Measurements from ENCODE around the gene LMNTD1. TPM values are rescaled to one million over a fixed set of nuclear protein-coding genes. Genes with fewer than 3 reads are reported as not detected.

The LMNTD1 gene
- polyA plus RNA-seq, 1 of the 3 experiments (the other 2 are of a cell fraction) = 0.20 TPM

DNA sequence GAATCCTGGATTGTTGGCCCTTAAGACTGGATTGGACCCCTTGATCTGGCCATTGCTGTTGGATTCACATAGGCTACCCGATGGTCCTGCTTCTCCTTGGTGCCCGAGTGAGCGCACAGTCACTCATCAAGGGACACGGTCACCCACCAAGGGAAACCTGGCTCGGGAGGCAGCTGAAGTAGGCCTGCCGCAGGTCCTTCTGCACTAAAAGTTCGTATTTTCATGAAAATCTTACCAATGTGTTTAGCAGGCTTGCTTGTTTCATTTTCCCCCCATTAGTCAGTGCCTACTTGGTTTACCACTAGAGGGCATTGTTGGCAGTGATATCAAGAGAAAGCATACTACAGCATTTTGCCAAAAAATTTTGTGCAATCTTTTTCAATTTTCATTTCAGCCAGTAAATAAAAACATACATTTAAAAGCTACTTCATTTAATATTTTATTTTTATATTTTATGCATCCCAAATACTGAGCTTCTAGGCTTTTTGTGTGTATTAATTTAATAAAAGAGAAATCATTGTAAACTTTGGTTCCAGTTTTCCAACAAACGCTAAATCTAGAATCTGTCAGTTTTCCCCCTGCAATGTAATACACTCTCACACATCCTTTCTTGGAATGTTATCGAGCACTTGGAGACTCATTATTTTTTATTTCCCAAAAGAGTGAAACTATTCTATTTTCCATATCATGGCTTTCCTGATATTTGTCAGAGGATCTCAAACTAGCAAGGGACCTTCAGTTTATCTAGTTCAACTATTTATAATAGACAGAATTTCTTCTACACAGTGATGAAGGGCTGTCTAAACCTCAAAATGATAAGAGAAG lies 116.7 kb downstream of the LMNTD1 start (continued):
- TF ChIP-seq, protein P1, sequence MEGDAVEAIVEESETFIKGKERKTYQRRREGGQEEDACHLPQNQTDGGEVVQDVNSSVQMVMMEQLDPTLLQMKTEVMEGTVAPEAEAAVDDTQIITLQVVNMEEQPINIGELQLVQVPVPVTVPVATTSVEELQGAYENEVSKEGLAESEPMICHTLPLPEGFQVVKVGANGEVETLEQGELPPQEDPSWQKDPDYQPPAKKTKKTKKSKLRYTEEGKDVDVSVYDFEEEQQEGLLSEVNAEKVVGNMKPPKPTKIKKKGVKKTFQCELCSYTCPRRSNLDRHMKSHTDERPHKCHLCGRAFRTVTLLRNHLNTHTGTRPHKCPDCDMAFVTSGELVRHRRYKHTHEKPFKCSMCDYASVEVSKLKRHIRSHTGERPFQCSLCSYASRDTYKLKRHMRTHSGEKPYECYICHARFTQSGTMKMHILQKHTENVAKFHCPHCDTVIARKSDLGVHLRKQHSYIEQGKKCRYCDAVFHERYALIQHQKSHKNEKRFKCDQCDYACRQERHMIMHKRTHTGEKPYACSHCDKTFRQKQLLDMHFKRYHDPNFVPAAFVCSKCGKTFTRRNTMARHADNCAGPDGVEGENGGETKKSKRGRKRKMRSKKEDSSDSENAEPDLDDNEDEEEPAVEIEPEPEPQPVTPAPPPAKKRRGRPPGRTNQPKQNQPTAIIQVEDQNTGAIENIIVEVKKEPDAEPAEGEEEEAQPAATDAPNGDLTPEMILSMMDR (IDR thresholded peaks at IDR 0.05) = peak; percentile 95
- TF ChIP-seq SMC3 (IDR thresholded peaks at IDR 0.05; ENCODE audit: low read depth, low read length) (peak; percentile 86), RAD21 (IDR thresholded peaks at IDR 0.05; ENCODE audit: low read length) (peak; percentile 92), SIN3A (IDR thresholded peaks at IDR 0.05; ENCODE audit: borderline replicate concordance, low read depth, low read length) (no peak), POLR2AphosphoS5 (IDR thresholded peaks at IDR 0.05; ENCODE audit: low read depth, low read length) (no peak), GABPA (IDR thresholded peaks at IDR 0.05; ENCODE audit: low read depth) (no peak), FOXM1 (IDR thresholded peaks at IDR 0.05; ENCODE audit: low read depth) (no peak), EZH2phosphoT487 (IDR thresholded peaks at IDR 0.05; ENCODE audit: borderline replicate concordance, low read depth) (no peak)
- TF ChIP-seq, protein P2, sequence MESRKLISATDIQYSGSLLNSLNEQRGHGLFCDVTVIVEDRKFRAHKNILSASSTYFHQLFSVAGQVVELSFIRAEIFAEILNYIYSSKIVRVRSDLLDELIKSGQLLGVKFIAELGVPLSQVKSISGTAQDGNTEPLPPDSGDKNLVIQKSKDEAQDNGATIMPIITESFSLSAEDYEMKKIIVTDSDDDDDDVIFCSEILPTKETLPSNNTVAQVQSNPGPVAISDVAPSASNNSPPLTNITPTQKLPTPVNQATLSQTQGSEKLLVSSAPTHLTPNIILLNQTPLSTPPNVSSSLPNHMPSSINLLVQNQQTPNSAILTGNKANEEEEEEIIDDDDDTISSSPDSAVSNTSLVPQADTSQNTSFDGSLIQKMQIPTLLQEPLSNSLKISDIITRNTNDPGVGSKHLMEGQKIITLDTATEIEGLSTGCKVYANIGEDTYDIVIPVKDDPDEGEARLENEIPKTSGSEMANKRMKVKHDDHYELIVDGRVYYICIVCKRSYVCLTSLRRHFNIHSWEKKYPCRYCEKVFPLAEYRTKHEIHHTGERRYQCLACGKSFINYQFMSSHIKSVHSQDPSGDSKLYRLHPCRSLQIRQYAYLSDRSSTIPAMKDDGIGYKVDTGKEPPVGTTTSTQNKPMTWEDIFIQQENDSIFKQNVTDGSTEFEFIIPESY (IDR thresholded peaks at IDR 0.05; ENCODE audit: borderline replicate concordance, low read depth) = no peak

GRCh38 chr12:25435431-25435830 lies 117.7 kb downstream of the LMNTD1 start:
- H3K4me2 ChIP-seq = no peak overlapping the region; the same call in 1 of the 2 replicates
- ChIA-PET POLR2A (no interaction called here), CTCF (interaction anchor here (0.7 to 3.5 kb wide), 42 partner anchors 10 to 1935 kb away, joined by 3 to 24 read pairs (median 6); partner anchors contain the start of gene RASSF8)
- no peak overlapping the region for H3K4me3 ChIP-seq (ENCODE audit: low read depth in 2 of 2, low read length in 1 of 2)
- no peaks in the 10 kb centered on the region for H3K79me2 ChIP-seq (ENCODE audit: insufficient read depth)
- H3K27me3 ChIP-seq (ENCODE audit: insufficient read depth) = no peaks in the 10 kb centered on the region
- no peak for DNase-seq
- H4K20me1 ChIP-seq (ENCODE audit: insufficient read depth) = no peaks in the 10 kb centered on the region
- no peak overlapping the region for H3K9ac ChIP-seq
- H3K4me1 ChIP-seq (ENCODE audit: control insufficient read depth in 1 of 2, insufficient read depth in 2 of 2, low read depth in 1 of 2, low read length in 1 of 2) = peaks cover 19 to 25% of the 10 kb centered on the region in 2 experiments
- peaks cover 15% of the 10 kb centered on the region for H3F3A ChIP-seq (replicated peaks; ENCODE audit: insufficient read depth)
- H2AFZ ChIP-seq (ENCODE audit: low read depth) = peak overlapping the region; percentile 88; the same call in 1 of the 2 replicates
- no peaks in the 10 kb centered on the region for H3K9me3 ChIP-seq
- 88% methylated on average over 3 of the region's 3 CpGs for WGBS (ENCODE audit: low lambda C conversion rate)
- TF ChIP-seq, protein P3, sequence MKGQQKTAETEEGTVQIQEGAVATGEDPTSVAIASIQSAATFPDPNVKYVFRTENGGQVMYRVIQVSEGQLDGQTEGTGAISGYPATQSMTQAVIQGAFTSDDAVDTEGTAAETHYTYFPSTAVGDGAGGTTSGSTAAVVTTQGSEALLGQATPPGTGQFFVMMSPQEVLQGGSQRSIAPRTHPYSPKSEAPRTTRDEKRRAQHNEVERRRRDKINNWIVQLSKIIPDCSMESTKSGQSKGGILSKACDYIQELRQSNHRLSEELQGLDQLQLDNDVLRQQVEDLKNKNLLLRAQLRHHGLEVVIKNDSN (IDR thresholded peaks at IDR 0.05; ENCODE audit: borderline replicate concordance, low read depth) = no peak
- TF ChIP-seq RXRA (IDR thresholded peaks at IDR 0.05; ENCODE audit: borderline replicate concordance, low read depth) (no peak), MXI1 (IDR thresholded peaks at IDR 0.05; ENCODE audit: low read depth, low read length) (no peak), TAF1 (IDR thresholded peaks at IDR 0.05; ENCODE audit: borderline replicate concordance, low read depth, low read length) (no peak), POLR2AphosphoS5 (IDR thresholded peaks at IDR 0.05; ENCODE audit: low read depth, low read length) (no peak), RAD21 (IDR thresholded peaks at IDR 0.05; ENCODE audit: low read length) (no peak), EZH2phosphoT487 (IDR thresholded peaks at IDR 0.05; ENCODE audit: borderline replicate concordance, low read depth) (no peak)
- TF ChIP-seq, protein P4, sequence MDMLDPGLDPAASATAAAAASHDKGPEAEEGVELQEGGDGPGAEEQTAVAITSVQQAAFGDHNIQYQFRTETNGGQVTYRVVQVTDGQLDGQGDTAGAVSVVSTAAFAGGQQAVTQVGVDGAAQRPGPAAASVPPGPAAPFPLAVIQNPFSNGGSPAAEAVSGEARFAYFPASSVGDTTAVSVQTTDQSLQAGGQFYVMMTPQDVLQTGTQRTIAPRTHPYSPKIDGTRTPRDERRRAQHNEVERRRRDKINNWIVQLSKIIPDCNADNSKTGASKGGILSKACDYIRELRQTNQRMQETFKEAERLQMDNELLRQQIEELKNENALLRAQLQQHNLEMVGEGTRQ (IDR thresholded peaks at IDR 0.05; ENCODE audit: borderline replicate concordance, low read depth, low read length) = no peak
- TF ChIP-seq, protein P2 (IDR thresholded peaks at IDR 0.05; ENCODE audit: borderline replicate concordance, low read depth) = no peak
- H3K27ac ChIP-seq (ENCODE audit: low read depth in 2 of 2, low read length in 1 of 2) = no peak overlapping the region
- H3K36me3 ChIP-seq (replicated peaks in 1 of 2; ENCODE audit: control insufficient read depth in 1 of 2, insufficient read depth in 2 of 2, low read length in 1 of 2) = no peaks in the 10 kb centered on the region
- H3K9me2 ChIP-seq = no peaks in the 10 kb centered on the region
